GM12878 (cell line): ENCODE measurements around the gene TTLL10. TPM values are rescaled to one million over a fixed set of nuclear protein-coding genes. Genes with fewer than 3 reads are reported as not detected.
A peak's percentile ranks its signal among the peaks of the same experiment; 100 is the strongest.

ENCODE experiments used
- ATAC-seq: fragments of 200-7000 bp; cut with Tn5 transposase; 3 replicates; pipeline ENCODE4 v1.9.1; 2020; ENCODE audit warnings: mild to moderate bottlenecking, moderate library complexity
- BruUV-seq: library from RNA; stranded (reverse); fragments of 400-500 nt; replicated peaks from 2 replicates; lab custom pipeline; 2021; lab: Mats Ljungman, UMichigan
- CTCF ChIA-PET: fragments of 300-600 bp; sonication (Branson Sonifier 250); formaldehyde crosslinking; extraction: SDS; loops from one replicate; lab custom pipeline; 2021; ENCODE audit warnings: inconsistent platforms; lab: Yijun Ruan, JAX
- POLR2A ChIA-PET: fragments of 350-600 bp; formaldehyde crosslinking; extraction: SDS; loops from one replicate; lab custom pipeline; 2021; ENCODE audit warnings: inconsistent platforms; lab: Charles Lee
- RAD21 ChIA-PET: fragments of 300-600 bp; sonication (Branson Sonifier 250); formaldehyde crosslinking; loops from one replicate; lab custom pipeline; 2023; ENCODE audit warnings: antibody characterized with exemption; ENCODE audit not compliant: unreplicated experiment; lab: Charles Lee
- SMC1A ChIA-PET: fragments of 300-600 bp; sonication (Branson Sonifier 250); formaldehyde crosslinking; loops from one replicate; lab custom pipeline; 2023; ENCODE audit not compliant: unreplicated experiment, uncharacterized antibody; lab: Charles Lee
- DNase-seq: peaks from one replicate; pipeline ENCODE4 v3.0.0-alpha.2; 2011; ENCODE audit warnings: low read depth, low spot score
- FAIRE-seq: peaks from 3 replicates; lab custom pipeline; 2011; peaks lifted over from hg19 to GRCh38; lab: Jason Lieb, UNC
- H2AFZ ChIP-seq: 2 replicates; pipeline ENCODE4 v1.6.0; 2011; ENCODE audit warnings: low read depth, low read length, control low read depth; ENCODE audit not compliant: control insufficient read depth
- H3K27ac ChIP-seq: 2 replicates; pipeline ENCODE4 v1.5.1; 2011; ENCODE audit warnings: control low read depth; ENCODE audit not compliant: control insufficient read depth, insufficient read depth
- H3K27me3 ChIP-seq, 2 experiments: replicated peaks in 1 of 2; 2 replicates each; pipeline versions ENCODE4 v1.6.0 to v1.6.1; 2011; ENCODE audit warnings: low read length in 1 of 2; ENCODE audit not compliant: control insufficient read depth in 2 of 2, insufficient read depth in 2 of 2
- H3K36me3 ChIP-seq, 2 experiments: 2 replicates each; pipeline ENCODE4 v1.5.1; 2011; ENCODE audit warnings: low read length in 1 of 2; ENCODE audit not compliant: control insufficient read depth in 2 of 2, insufficient read depth in 2 of 2
- H3K4me1 ChIP-seq: 2 replicates; pipeline ENCODE4 v1.6.1; 2011; ENCODE audit warnings: mild to moderate bottlenecking, low read length, moderate library complexity, mixed read lengths; ENCODE audit not compliant: control insufficient read depth, insufficient read depth
- H3K4me2 ChIP-seq: 2 replicates; pipeline ENCODE4 v1.6.0; 2011; ENCODE audit warnings: control low read depth; ENCODE audit not compliant: control insufficient read depth, insufficient read depth
- H3K4me3 ChIP-seq: fragments of 200-600 bp; sonication (generic); 2 replicates; pipeline ENCODE4 v1.5.1; 2016
- H3K79me2 ChIP-seq: 2 replicates; pipeline ENCODE4 v1.6.0; 2011; ENCODE audit warnings: low read length; ENCODE audit not compliant: control insufficient read depth, insufficient read depth
- H3K9ac ChIP-seq: 2 replicates; pipeline ENCODE4 v1.8.0; 2011; ENCODE audit warnings: low read length, control low read depth, mixed read lengths; ENCODE audit not compliant: control insufficient read depth, insufficient read depth
- H3K9me3 ChIP-seq: replicated peaks from 3 replicates; pipeline ENCODE4 v1.5.1; 2011; ENCODE audit warnings: mild to moderate bottlenecking, low read length; ENCODE audit not compliant: control insufficient read depth, insufficient read depth
- H4K20me1 ChIP-seq: 2 replicates; pipeline ENCODE4 v1.6.0; 2011; ENCODE audit not compliant: control insufficient read depth, insufficient read depth
- EZH2 ChIP-seq: IDR thresholded peaks from 2 replicates; pipeline ENCODE4 v1.6.1; 2012; ENCODE audit warnings: low read depth, mild to moderate bottlenecking, control low read depth, inconsistent platforms, low read length, borderline replicate concordance; ENCODE audit not compliant: control insufficient read depth
- MTA2 ChIP-seq: fragments of 450-650 bp; IDR thresholded peaks from 2 replicates; pipeline ENCODE4 v1.6.1; 2016; ENCODE audit warnings: low read depth, mild to moderate bottlenecking, moderate library complexity
- MYB ChIP-seq: fragments of 150-350 bp; IDR thresholded peaks from 2 replicates; pipeline ENCODE4 v1.6.1; 2014; ENCODE audit warnings: mild to moderate bottlenecking, low read depth, low read length, borderline replicate concordance
- NR2F1 ChIP-seq: fragments of 450-650 bp; conservative IDR thresholded peaks from 2 replicates; pipeline ENCODE4 v1.6.1; 2017; ENCODE audit warnings: mild to moderate bottlenecking
- SRF ChIP-seq, 2 experiments: IDR thresholded peaks; 2 replicates each; pipeline ENCODE4 v1.6.1; 2011; ENCODE audit warnings: low read depth in 2 of 2, low read length in 2 of 2, mild to moderate bottlenecking in 1 of 2, moderate library complexity in 1 of 2
- STAT1 ChIP-seq: fragments of 450-650 bp; conservative IDR thresholded peaks from 2 replicates; pipeline ENCODE4 v1.6.1; 2014; ENCODE audit warnings: antibody characterized with exemption, mild to moderate bottlenecking
- TARDBP ChIP-seq: IDR thresholded peaks from 2 replicates; pipeline ENCODE4 v1.6.1; 2016; ENCODE audit warnings: borderline replicate concordance
- TCF12 ChIP-seq: IDR thresholded peaks from 2 replicates; pipeline ENCODE4 v1.6.1; 2011; ENCODE audit warnings: low read depth, mild to moderate bottlenecking, low read length
- ZNF622 ChIP-seq: fragments of 450-650 bp; IDR thresholded peaks from 2 replicates; pipeline ENCODE4 v1.6.1; 2017; ENCODE audit warnings: mild to moderate bottlenecking, inconsistent platforms
- ZSCAN29 ChIP-seq: fragments of 450-650 bp; IDR thresholded peaks from 2 replicates; pipeline ENCODE4 v1.6.1; 2017; ENCODE audit warnings: mild to moderate bottlenecking, moderate library complexity
- WGBS: methylation state at CpG from one replicate; pipeline ENCODE4 v1.1.6; 2016; ENCODE audit warnings: low lambda C conversion rate; ENCODE audit not compliant: insufficient replicate concordance, insufficient coverage; ENCODE audit errors: missing lambda C conversion rate; 5-methylcytosine and 5-hydroxymethylcytosine counted together
- in situ Hi-C: fragments of 300-500 bp; cut with MboI; formaldehyde crosslinking; loops from 9 replicates; pipeline ENCODE4 v1.14.3; 2018; ENCODE audit warnings: mixed read lengths
- intact Hi-C: fragments of 100-400 bp; cut with micrococcal nuclease; formaldehyde crosslinking; loops from one replicate; pipeline ENCODE4 v1.14.2; 2022; ENCODE audit not compliant: unreplicated experiment
- polyA plus RNA-seq, 11 experiments: library from polyadenylated mRNA; depleted of rRNA in 4 of 11; unstranded in 6 of 11; stranded (reverse) in 5 of 11; fragments of >200 nt; fragmentation: Nextera tagmentation in 4 of 11; fragmentation: Illumina TruSeq in 1 of 11; extraction: Ambion mirVana in 4 of 11; extraction: Trizol in 1 of 11; gene quantifications; 1 replicate in 1 of 11; 2 replicates in 10 of 11; pipeline versions ENCODE4 v1.2.1 to v1.2.3, GENCODE V29; 2011 to 2016; ENCODE audit warnings: inconsistent platforms in 2 of 11, missing spikeins in 2 of 11, low read depth in 1 of 11
- total RNA-seq, 4 experiments: library from RNA; depleted of rRNA in 3 of 4; stranded (reverse); fragments of >200 nt in 3 of 4; fragmentation: Illumina TruSeq in 1 of 4; extraction: Trizol in 1 of 4; gene quantifications; 2 replicates each; pipeline versions ENCODE4 v1.2.1 to v1.2.3, GENCODE V29; 2013 to 2021
- TF ChIP-seq, protein P1 (sequence below): fragments of 450-650 bp; IDR thresholded peaks from 2 replicates; pipeline ENCODE4 v1.6.1; 2017; ENCODE audit warnings: low read depth, mild to moderate bottlenecking, moderate library complexity
- TF ChIP-seq, protein P2 (sequence below): fragments of 450-650 bp; formaldehyde crosslinking; IDR thresholded peaks from 2 replicates; pipeline ENCODE4 v1.5.0; 2022; ENCODE audit warnings: mild to moderate bottlenecking, missing genetic modification characterization
- TF ChIP-seq, protein P3 (sequence below): fragments of 450-650 bp; IDR thresholded peaks from 2 replicates; pipeline ENCODE4 v1.6.1; 2017; ENCODE audit warnings: mild to moderate bottlenecking
- TF ChIP-seq, protein P4 (sequence below): IDR thresholded peaks from 2 replicates; pipeline ENCODE4 v1.6.1; 2012; ENCODE audit warnings: low read depth, low read length, improper control_type of control experiment

TTLL10 gene
- total and polyA plus RNA-seq, 10 of the 15 experiments (the other 5 are each of a cell fraction or from before 2014, with no cell fraction given) = not detected

DNA sequence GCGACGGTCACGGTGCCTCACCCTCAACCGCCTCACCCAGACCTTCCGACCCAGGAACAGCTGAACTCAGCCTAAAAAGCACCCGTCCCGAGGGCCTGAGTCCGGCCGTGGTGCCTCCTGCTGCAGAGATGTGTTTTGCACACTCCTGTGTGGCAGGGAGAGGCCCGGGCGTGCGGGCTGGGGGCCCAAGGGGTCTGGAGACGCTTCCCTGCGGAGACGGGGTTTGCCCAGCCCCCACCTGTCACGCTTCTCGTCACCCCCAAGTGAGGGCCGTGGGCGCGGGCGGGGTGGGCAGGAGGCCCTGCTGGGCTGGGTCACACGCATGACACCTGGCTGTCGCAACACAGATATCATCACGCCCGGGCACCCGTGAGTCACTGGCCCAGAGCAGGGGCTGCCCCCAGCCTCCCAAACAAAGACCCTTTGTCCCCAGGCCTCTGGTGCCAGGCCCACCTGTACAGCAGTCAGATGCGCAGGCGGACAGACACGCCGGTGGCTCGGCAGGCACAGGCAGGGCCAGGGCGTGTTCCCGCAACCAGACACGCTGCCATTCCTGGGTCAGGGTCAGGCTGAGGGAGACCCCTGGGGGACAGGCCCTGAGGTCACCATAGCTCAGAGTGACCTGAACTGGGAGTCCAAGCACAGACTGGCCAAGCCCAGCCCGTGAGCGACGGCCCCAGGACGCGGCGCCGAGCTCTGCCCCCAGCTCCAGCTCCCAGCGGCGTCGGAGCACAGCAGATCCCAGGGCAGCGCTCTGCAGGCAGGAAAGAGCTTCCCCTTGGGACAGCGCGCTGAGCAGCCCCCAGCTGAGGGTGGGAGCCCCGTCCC, 64.4 kb downstream of the TTLL10 start:
- Histone ChIP-seq H3K4me2 (no peak overlapping the region), H3K36me3 (no peaks in the 10 kb centered on the region), H3K9ac (no peak overlapping the region), H2AFZ (no peak overlapping the region), H3K4me3 (no peak overlapping the region), H3K27ac (no peak overlapping the region), H3K9me3 (no peaks in the 10 kb centered on the region; the same call in 2 of the 3 replicates), H3K27me3 (no peaks in the 10 kb centered on the region), H3K4me1 (no peaks in the 10 kb centered on the region), H3K79me2 (peaks cover 1% of the 10 kb centered on the region), H4K20me1 (no peaks in the 10 kb centered on the region)
- ChIA-PET SMC1A (interaction anchor here (1.1 kb wide), 1 partner anchor 25 kb away, joined by 3 read pairs; no protein-coding TSS in a partner anchor), CTCF (interaction anchor here (1.4 kb wide), 1 partner anchor 116 kb away, joined by 4 read pairs; no protein-coding TSS in a partner anchor), RAD21 (interaction anchor here (0.8 kb wide), 1 partner anchor 12 kb away, joined by 3 read pairs; no protein-coding TSS in a partner anchor), POLR2A (no interaction called here)
- in situ Hi-C loops (no loop called here), intact Hi-C loops (no loop called here)
- FAIRE-seq (no peak), ATAC-seq (peak; percentile 47), DNase-seq (no peak)
- no TSS peak for BruUV-seq
- WGBS = 29% methylated on average over 42 of the region's 48 CpGs
- TF ChIP-seq ZNF622 (no peak), MTA2 (0 out of 2 replicates have a peak, but pooled peaks have one; percentile 19), STAT1 (no peak), TARDBP (no peak), TCF12 (0 out of 2 replicates have a peak, but pooled peaks have one; percentile 12), MYB (no peak), ZSCAN29 (no peak), NR2F1 (peak; percentile 47; the same call in 1 of the 2 replicates), SRF (IDR thresholded peaks at IDR 0.05; ENCODE audit: low read depth in 2 of 2, low read length in 2 of 2) (no peak), EZH2 (no peak)
- TF ChIP-seq, protein P1, sequence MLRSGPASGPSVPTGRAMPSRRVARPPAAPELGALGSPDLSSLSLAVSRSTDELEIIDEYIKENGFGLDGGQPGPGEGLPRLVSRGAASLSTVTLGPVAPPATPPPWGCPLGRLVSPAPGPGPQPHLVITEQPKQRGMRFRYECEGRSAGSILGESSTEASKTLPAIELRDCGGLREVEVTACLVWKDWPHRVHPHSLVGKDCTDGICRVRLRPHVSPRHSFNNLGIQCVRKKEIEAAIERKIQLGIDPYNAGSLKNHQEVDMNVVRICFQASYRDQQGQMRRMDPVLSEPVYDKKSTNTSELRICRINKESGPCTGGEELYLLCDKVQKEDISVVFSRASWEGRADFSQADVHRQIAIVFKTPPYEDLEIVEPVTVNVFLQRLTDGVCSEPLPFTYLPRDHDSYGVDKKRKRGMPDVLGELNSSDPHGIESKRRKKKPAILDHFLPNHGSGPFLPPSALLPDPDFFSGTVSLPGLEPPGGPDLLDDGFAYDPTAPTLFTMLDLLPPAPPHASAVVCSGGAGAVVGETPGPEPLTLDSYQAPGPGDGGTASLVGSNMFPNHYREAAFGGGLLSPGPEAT = no peak
- TF ChIP-seq, protein P2, sequence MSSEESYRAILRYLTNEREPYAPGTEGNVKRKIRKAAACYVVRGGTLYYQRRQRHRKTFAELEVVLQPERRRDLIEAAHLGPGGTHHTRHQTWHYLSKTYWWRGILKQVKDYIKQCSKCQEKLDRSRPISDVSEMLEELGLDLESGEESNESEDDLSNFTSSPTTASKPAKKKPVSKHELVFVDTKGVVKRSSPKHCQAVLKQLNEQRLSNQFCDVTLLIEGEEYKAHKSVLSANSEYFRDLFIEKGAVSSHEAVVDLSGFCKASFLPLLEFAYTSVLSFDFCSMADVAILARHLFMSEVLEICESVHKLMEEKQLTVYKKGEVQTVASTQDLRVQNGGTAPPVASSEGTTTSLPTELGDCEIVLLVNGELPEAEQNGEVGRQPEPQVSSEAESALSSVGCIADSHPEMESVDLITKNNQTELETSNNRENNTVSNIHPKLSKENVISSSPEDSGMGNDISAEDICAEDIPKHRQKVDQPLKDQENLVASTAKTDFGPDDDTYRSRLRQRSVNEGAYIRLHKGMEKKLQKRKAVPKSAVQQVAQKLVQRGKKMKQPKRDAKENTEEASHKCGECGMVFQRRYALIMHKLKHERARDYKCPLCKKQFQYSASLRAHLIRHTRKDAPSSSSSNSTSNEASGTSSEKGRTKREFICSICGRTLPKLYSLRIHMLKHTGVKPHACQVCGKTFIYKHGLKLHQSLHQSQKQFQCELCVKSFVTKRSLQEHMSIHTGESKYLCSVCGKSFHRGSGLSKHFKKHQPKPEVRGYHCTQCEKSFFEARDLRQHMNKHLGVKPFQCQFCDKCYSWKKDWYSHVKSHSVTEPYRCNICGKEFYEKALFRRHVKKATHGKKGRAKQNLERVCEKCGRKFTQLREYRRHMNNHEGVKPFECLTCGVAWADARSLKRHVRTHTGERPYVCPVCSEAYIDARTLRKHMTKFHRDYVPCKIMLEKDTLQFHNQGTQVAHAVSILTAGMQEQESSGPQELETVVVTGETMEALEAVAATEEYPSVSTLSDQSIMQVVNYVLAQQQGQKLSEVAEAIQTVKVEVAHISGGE (CRISPR knock-in tag) = no peak
- TF ChIP-seq, protein P3, sequence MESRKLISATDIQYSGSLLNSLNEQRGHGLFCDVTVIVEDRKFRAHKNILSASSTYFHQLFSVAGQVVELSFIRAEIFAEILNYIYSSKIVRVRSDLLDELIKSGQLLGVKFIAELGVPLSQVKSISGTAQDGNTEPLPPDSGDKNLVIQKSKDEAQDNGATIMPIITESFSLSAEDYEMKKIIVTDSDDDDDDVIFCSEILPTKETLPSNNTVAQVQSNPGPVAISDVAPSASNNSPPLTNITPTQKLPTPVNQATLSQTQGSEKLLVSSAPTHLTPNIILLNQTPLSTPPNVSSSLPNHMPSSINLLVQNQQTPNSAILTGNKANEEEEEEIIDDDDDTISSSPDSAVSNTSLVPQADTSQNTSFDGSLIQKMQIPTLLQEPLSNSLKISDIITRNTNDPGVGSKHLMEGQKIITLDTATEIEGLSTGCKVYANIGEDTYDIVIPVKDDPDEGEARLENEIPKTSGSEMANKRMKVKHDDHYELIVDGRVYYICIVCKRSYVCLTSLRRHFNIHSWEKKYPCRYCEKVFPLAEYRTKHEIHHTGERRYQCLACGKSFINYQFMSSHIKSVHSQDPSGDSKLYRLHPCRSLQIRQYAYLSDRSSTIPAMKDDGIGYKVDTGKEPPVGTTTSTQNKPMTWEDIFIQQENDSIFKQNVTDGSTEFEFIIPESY = no peak
- TF ChIP-seq, protein P4, sequence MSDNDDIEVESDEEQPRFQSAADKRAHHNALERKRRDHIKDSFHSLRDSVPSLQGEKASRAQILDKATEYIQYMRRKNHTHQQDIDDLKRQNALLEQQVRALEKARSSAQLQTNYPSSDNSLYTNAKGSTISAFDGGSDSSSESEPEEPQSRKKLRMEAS = no peak
